DOHH2 (cell line): ENCODE data around the gene RCAN2.

Experiments used
- H3F3A ChIP-seq: fragments of 200-600 bp; sonication (generic), shearing (Covaris generic); 2 replicates; pipeline ENCODE4 v1.6.0; 2016; ENCODE audit warnings: antibody characterized with exemption, mild to moderate bottlenecking; ENCODE audit not compliant: control insufficient read depth, insufficient read depth
- H3K27ac ChIP-seq: fragments of 200-600 bp; sonication (generic); 2 replicates; pipeline ENCODE4 v1.5.1; 2014; ENCODE audit warnings: low read depth, mild to moderate bottlenecking, low read length, moderate library complexity
- H3K27me3 ChIP-seq: fragments of 200-600 bp; sonication (generic); 2 replicates; pipeline ENCODE4 v1.6.1; 2014; ENCODE audit warnings: mild to moderate bottlenecking, low read length, mixed read lengths; ENCODE audit not compliant: control insufficient read depth
- H3K36me3 ChIP-seq: fragments of 200-600 bp; sonication (generic); 2 replicates; pipeline ENCODE4 v1.6.1; 2014; ENCODE audit warnings: mild to moderate bottlenecking, low read length, moderate library complexity, mixed read lengths; ENCODE audit not compliant: control insufficient read depth
- H3K4me1 ChIP-seq: fragments of 200-600 bp; sonication (generic); 2 replicates; pipeline ENCODE4 v1.6.1; 2014; ENCODE audit warnings: mild to moderate bottlenecking, low read length, mixed read lengths; ENCODE audit not compliant: control insufficient read depth
- H3K4me2 ChIP-seq: fragments of 200-600 bp; sonication (generic); 2 replicates; pipeline ENCODE4 v1.6.0; 2014; ENCODE audit warnings: mild to moderate bottlenecking, low read length, moderate library complexity
- H3K4me3 ChIP-seq: fragments of 200-600 bp; sonication (generic); 2 replicates; pipeline ENCODE4 v1.5.1; 2014; ENCODE audit warnings: mild to moderate bottlenecking, low read length, mixed read lengths
- H3K79me2 ChIP-seq: fragments of 200-600 bp; sonication (generic); 2 replicates; pipeline ENCODE4 v1.6.1; 2014; ENCODE audit warnings: mild to moderate bottlenecking, low read length, mixed read lengths; ENCODE audit not compliant: control insufficient read depth
- H3K9me2 ChIP-seq: fragments of 200-600 bp; sonication (generic); replicated peaks from 2 replicates; pipeline ENCODE4 v1.6.1; 2014; ENCODE audit warnings: mild to moderate bottlenecking, low read length, mixed read lengths; ENCODE audit not compliant: control insufficient read depth
- H3K9me3 ChIP-seq: fragments of 200-600 bp; sonication (generic); 2 replicates; pipeline ENCODE4 v1.6.1; 2014; ENCODE audit warnings: antibody characterized with exemption, low read length, mixed read lengths; ENCODE audit not compliant: control insufficient read depth, insufficient read depth
- H4K20me1 ChIP-seq: fragments of 200-600 bp; sonication (generic); 2 replicates; pipeline ENCODE4 v1.6.0; 2014; ENCODE audit warnings: low read depth, mild to moderate bottlenecking, antibody characterized with exemption, low read length, moderate library complexity; ENCODE audit not compliant: control insufficient read depth, insufficient read depth
- EZH2phosphoT487 ChIP-seq: fragments of 200-600 bp; sonication (generic); IDR thresholded peaks from 2 replicates; pipeline ENCODE4 v1.6.1; 2017; ENCODE audit warnings: borderline replicate concordance, mild to moderate bottlenecking, antibody characterized with exemption, low read length, moderate library complexity, mixed read lengths
- TF ChIP-seq, protein P1 (sequence below): fragments of 200-600 bp; sonication (generic); IDR thresholded peaks from one replicate; pipeline ENCODE4 v1.5.1; 2014; ENCODE audit warnings: antibody characterized with exemption, mild to moderate bottlenecking, low read depth, low read length; ENCODE audit not compliant: poor library complexity, severe bottlenecking

RCAN2 gene

DNA sequence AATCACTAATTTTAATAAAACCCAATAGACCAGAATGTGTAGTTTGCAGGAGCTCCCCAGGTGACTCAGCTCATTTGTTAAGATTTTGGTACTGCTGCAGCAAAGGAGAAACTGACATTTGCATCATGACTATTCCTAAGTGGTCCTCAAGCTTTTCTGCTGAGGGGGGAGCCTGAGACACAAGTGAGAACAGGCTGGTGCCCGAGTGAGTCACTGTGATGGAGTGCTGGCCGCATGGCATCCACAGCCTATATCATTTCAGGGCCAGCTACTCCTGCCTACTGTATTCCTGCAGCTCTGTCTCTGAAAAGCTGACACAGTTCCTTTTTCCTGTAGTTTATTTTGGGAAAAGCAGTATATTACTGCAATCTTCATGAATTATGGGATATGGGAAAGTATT lies 206.8 kb downstream of the RCAN2 start:
- Histone ChIP-seq H4K20me1 (no peaks in the 10 kb centered on the region), H3K27me3 (no peaks in the 10 kb centered on the region), H3K4me2 (no peak overlapping the region), H3K36me3 (no peaks in the 10 kb centered on the region), H3F3A (no peaks in the 10 kb centered on the region), H3K27ac (no peak overlapping the region), H3K79me2 (no peaks in the 10 kb centered on the region), H3K4me3 (no peak overlapping the region), H3K9me2 (no peaks in the 10 kb centered on the region), H3K9me3 (no peaks in the 10 kb centered on the region), H3K4me1 (peaks cover 14% of the 10 kb centered on the region)
- no peak for TF ChIP-seq EZH2phosphoT487
- TF ChIP-seq, protein P1, sequence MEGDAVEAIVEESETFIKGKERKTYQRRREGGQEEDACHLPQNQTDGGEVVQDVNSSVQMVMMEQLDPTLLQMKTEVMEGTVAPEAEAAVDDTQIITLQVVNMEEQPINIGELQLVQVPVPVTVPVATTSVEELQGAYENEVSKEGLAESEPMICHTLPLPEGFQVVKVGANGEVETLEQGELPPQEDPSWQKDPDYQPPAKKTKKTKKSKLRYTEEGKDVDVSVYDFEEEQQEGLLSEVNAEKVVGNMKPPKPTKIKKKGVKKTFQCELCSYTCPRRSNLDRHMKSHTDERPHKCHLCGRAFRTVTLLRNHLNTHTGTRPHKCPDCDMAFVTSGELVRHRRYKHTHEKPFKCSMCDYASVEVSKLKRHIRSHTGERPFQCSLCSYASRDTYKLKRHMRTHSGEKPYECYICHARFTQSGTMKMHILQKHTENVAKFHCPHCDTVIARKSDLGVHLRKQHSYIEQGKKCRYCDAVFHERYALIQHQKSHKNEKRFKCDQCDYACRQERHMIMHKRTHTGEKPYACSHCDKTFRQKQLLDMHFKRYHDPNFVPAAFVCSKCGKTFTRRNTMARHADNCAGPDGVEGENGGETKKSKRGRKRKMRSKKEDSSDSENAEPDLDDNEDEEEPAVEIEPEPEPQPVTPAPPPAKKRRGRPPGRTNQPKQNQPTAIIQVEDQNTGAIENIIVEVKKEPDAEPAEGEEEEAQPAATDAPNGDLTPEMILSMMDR, result no peak

DNA sequence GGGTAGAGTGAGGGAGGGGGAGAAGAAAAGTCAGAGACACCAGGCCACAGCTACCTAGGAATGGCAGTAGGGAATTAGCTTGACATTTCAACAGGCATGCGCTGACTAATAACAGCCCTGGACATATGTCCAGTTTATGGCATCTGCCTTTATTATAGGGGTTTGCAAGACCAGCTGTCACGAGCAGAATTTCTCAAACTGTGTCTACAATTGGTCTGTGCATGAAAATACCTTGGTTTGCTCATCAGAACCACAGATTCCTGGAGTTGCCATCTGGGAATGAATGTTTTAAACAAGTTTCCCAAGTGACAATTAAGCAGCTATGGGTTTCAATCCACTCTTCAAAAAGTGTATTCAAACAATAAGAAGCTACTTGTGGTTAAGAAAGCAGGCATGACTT lies 210.1 kb downstream of the RCAN2 start:
- Histone ChIP-seq H3K79me2 (no peaks in the 10 kb centered on the region), H3K4me1 (no peaks in the 10 kb centered on the region), H3K27ac (no peak overlapping the region), H3K9me3 (no peaks in the 10 kb centered on the region), H3K36me3 (no peaks in the 10 kb centered on the region), H3K27me3 (peaks cover 4% of the 10 kb centered on the region; the same call in 1 of the 2 replicates), H3K9me2 (no peaks in the 10 kb centered on the region), H3F3A (no peaks in the 10 kb centered on the region), H3K4me2 (no peak overlapping the region), H4K20me1 (no peaks in the 10 kb centered on the region), H3K4me3 (no peak overlapping the region)
- TF ChIP-seq EZH2phosphoT487, result no peak
- TF ChIP-seq, protein P1, result no peak

DNA sequence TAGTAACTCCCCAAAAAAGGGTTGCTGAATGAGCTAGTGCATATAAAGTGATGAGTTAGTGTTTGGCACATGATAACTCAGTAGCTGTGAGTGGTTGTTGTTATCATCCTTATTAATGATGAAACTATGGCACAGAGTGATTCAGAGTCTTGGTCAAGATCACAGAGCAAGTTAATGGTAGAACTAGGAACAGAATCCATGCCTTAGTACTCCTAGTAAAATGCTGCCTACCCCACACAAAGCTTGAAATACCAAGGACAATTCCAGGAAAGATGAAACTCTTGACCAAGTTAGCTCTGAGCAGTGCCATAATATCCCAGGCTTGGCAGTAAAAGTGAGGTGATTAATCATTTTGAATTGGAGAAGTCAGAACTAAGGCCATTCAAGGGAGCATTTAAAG lies 211.4 kb downstream of the RCAN2 start:
- H3K9me2 ChIP-seq, result no peaks in the 10 kb centered on the region
- no peaks in the 10 kb centered on the region for H3K9me3 ChIP-seq
- no peak overlapping the region for H3K27ac ChIP-seq
- no peaks in the 10 kb centered on the region for H3K4me1 ChIP-seq
- no peak for TF ChIP-seq EZH2phosphoT487
- TF ChIP-seq, protein P1, result no peak
- H3K4me3 ChIP-seq, result no peak overlapping the region
- no peaks in the 10 kb centered on the region for H3F3A ChIP-seq
- no peaks in the 10 kb centered on the region for H4K20me1 ChIP-seq
- H3K36me3 ChIP-seq, result no peaks in the 10 kb centered on the region
- peaks cover 4% of the 10 kb centered on the region; the same call in 1 of the 2 replicates for H3K27me3 ChIP-seq
- no peak overlapping the region for H3K4me2 ChIP-seq
- no peaks in the 10 kb centered on the region for H3K79me2 ChIP-seq
